ENCODE results near the gene CCNYL1.
"Not testable (repeated sequence)": the region's sequence is repeated elsewhere in the genome, so short reads cannot be mapped to it uniquely, and the experiment has no call there.

Gene CCNYL1

GRCh38 chr2:207748993-207749392 is 37.6 kb downstream of the CCNYL1 start:
- TF ChIP-seq, protein P1, sequence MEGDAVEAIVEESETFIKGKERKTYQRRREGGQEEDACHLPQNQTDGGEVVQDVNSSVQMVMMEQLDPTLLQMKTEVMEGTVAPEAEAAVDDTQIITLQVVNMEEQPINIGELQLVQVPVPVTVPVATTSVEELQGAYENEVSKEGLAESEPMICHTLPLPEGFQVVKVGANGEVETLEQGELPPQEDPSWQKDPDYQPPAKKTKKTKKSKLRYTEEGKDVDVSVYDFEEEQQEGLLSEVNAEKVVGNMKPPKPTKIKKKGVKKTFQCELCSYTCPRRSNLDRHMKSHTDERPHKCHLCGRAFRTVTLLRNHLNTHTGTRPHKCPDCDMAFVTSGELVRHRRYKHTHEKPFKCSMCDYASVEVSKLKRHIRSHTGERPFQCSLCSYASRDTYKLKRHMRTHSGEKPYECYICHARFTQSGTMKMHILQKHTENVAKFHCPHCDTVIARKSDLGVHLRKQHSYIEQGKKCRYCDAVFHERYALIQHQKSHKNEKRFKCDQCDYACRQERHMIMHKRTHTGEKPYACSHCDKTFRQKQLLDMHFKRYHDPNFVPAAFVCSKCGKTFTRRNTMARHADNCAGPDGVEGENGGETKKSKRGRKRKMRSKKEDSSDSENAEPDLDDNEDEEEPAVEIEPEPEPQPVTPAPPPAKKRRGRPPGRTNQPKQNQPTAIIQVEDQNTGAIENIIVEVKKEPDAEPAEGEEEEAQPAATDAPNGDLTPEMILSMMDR (conservative IDR thresholded peaks at IDR 0.05; ENCODE audit: control insufficient read depth, insufficient read depth, low read depth, low read length) = no peak
- no peak for DNase-seq (ENCODE audit: low read depth)
- no peak overlapping the region for H3K4me3 ChIP-seq (ENCODE audit: control insufficient read depth, low read depth, low read length)

GRCh38 chr2:207749873-207750272 is 38.4 kb downstream of the CCNYL1 start:
- TF ChIP-seq, protein P1 (conservative IDR thresholded peaks at IDR 0.05; ENCODE audit: control insufficient read depth, insufficient read depth, low read depth, low read length) = no peak
- no peak overlapping the region for H3K4me3 ChIP-seq (ENCODE audit: control insufficient read depth, low read depth, low read length)
- no peak for DNase-seq (ENCODE audit: low read depth)

GRCh38 chr2:207750345-207750744 is 38.9 kb downstream of the CCNYL1 start:
- no peak overlapping the region for H3K4me3 ChIP-seq (ENCODE audit: control insufficient read depth, low read depth, low read length)
- TF ChIP-seq, protein P1 (conservative IDR thresholded peaks at IDR 0.05; ENCODE audit: control insufficient read depth, insufficient read depth, low read depth, low read length) = no peak
- DNase-seq (ENCODE audit: low read depth) = no peak

- no peak for DNase-seq (ENCODE audit: low read depth)
- TF ChIP-seq, protein P1 (conservative IDR thresholded peaks at IDR 0.05; ENCODE audit: control insufficient read depth, insufficient read depth, low read depth, low read length) = no peak
- H3K4me3 ChIP-seq (ENCODE audit: control insufficient read depth, low read depth, low read length) = no peak overlapping the region
These were observed 39.4 kb downstream of the CCNYL1 start for GRCh38 chr2:207750876-207751275.

GRCh38 chr2:207753688-207754087 is 42.2 kb downstream of the CCNYL1 start:
- H3K4me3 ChIP-seq (ENCODE audit: control insufficient read depth, low read depth, low read length); DNase-seq (ENCODE audit: low read depth): not testable (repeated sequence)

- TF ChIP-seq, protein P1 (conservative IDR thresholded peaks at IDR 0.05; ENCODE audit: control insufficient read depth, insufficient read depth, low read depth, low read length) = no peak
- no peak for DNase-seq (ENCODE audit: low read depth)
- no peak overlapping the region for H3K4me3 ChIP-seq (ENCODE audit: control insufficient read depth, low read depth, low read length)
These were observed 43.3 kb downstream of the CCNYL1 start for GRCh38 chr2:207754498-207755383.

GRCh38 chr2:207758025-207758424 is 46.6 kb downstream of the CCNYL1 start:
- DNase-seq (ENCODE audit: low read depth) = no peak
- TF ChIP-seq, protein P1 (conservative IDR thresholded peaks at IDR 0.05; ENCODE audit: control insufficient read depth, insufficient read depth, low read depth, low read length) = no peak
- H3K4me3 ChIP-seq (ENCODE audit: control insufficient read depth, low read depth, low read length) = no peak overlapping the region
